GM12872 (cell line): Measurements from ENCODE around the gene CDYL.

Source experiments
- TF ChIP-seq, protein P1 (sequence below): IDR thresholded peaks from 3 replicates; pipeline ENCODE4 v1.5.1; 2011; ENCODE audit warnings: low read depth, mild to moderate bottlenecking, low read length, moderate library complexity; ENCODE audit not compliant: insufficient read depth

Gene CDYL

DNA sequence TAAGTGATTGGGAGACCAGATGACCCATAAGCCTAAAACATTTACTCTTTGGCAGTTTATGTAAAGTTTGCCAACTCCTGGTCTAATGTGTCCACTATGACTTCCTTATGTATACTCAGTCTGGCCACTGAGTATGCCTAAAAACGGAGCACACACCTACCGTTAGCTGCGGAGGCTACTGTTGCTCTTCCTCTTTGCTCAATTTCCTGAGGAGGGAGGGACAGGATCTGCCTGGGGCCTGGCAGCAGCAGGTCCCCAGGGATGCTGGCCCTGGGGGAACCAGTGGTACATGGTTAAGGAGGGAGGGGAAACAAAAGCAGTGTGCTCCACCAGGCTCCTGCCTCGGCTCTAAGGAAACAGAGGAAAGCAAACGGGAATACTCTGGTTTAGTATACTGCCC is 113.5 kb downstream of the CDYL start:
- TF ChIP-seq, protein P1, sequence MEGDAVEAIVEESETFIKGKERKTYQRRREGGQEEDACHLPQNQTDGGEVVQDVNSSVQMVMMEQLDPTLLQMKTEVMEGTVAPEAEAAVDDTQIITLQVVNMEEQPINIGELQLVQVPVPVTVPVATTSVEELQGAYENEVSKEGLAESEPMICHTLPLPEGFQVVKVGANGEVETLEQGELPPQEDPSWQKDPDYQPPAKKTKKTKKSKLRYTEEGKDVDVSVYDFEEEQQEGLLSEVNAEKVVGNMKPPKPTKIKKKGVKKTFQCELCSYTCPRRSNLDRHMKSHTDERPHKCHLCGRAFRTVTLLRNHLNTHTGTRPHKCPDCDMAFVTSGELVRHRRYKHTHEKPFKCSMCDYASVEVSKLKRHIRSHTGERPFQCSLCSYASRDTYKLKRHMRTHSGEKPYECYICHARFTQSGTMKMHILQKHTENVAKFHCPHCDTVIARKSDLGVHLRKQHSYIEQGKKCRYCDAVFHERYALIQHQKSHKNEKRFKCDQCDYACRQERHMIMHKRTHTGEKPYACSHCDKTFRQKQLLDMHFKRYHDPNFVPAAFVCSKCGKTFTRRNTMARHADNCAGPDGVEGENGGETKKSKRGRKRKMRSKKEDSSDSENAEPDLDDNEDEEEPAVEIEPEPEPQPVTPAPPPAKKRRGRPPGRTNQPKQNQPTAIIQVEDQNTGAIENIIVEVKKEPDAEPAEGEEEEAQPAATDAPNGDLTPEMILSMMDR: no peak

DNA sequence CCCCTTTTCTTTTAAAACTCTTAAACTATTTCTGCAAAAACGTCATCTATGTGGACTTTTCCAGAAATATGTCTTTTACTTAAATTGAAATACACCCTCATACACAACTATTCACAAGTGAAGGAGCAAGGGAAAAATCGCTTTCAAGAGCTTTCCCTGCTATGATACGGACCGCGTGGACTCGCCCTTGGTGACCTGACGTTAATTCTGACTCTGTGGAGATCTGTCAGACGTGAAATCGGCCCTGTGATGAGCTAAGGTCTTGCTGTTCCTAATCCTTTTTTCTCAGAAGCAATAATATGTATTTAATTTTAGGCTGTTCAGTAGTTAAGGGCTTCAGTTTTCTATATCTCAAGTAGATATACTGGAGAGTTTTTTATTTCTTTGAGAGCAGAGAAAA is 114.0 kb downstream of the CDYL start:
- TF ChIP-seq, protein P1: no peak

DNA sequence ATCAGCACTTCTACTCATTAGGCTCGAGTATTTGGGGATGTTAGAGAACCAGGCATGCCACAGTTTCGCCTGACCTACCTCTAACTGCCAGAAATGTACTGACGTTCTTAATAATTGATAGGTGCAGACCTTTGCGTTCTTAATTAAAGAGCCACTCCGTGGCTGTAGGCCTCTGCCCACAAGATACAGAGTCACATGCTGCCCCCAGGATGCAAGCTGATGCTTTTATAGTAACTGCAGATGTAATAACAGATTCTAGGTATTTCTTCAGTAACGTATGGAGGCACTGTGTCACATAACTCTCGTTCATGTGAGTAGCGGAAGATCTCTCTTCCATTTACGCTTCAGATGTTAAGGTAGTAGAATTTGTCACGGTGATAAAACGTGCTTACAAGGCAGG is 114.4 kb downstream of the CDYL start:
- TF ChIP-seq, protein P1: no peak

DNA sequence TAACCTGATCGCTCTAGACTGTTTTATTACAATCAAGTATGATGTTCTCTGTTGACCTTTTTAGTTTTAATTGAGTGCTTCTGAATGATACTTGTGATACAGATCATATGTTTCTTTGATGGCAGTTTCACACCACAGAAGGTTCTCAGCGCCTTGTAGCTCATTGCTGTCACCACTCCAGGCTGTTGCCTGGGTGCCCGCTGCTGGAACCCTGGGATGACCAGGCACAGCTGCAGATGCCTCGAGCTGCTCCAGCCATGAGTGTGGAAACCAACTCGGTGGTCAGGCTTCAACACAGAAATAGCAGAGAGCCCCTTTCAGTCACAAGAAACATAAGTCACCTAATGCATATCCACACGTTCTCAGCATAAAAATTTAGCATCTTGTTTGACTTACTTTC is 114.9 kb downstream of the CDYL start:
- TF ChIP-seq, protein P1: no peak

GRCh38 chr6:4892785-4893485 is 116.7 kb downstream of the CDYL start:
- TF ChIP-seq, protein P1: no peak

DNA sequence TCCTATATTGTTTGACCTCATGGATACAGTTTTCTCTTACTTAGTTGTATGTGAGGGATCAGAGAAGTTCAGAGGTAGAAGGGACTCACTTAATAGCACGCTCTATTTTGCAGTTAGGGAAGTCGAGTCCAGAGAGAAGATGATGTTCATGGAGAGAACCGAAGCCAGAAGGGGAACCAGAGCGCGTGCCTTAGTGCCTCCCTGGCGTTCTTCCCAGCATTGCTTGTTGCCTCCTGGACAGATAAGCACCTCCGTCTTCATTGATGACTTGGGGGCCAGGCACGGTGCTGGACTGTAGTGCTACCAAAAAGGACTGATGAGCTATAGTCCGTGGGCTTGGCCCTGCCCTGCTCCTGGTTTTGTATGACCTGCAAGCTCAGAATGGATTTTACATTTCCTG is 117.8 kb downstream of the CDYL start:
- TF ChIP-seq, protein P1: no peak

DNA sequence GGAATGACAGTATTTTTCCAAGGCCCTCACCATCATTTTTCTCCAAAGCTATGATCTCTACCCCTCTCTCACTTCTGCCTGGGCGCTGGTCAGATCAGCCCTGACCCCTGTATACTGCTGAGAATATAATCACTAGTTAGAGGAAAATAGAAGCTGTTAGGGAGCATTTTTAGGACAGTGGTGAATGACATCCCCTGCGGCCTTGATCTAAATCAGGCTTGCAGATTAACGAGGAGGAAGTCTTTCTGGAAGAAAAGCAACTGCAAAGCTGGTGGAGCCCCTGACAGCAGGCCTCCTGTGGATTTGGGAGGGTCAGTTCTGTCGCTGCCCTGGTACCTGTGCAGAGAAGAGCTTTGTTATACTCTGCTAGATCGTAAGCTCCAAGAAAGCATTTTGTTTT is 119.8 kb downstream of the CDYL start:
- TF ChIP-seq, protein P1: no peak
